GM23338 (cell line): ENCODE results near the gene PECR. TPM values are rescaled to one million over a fixed set of nuclear protein-coding genes. Genes with fewer than 3 reads are reported as not detected.

Source experiments
- CREB1 ChIP-seq: fragments of 250-450 bp; sonication (Bioruptor Pico); IDR thresholded peaks from 2 replicates; pipeline ENCODE4 v1.5.0; 2020; ENCODE audit warnings: low read depth, mild to moderate bottlenecking, moderate library complexity
- CTCF ChIP-seq, 2 experiments: fragments of 200-600 bp in 1 of 2; sonication (generic) in 1 of 2; conservative IDR thresholded peaks; 2 replicates each; pipeline versions ENCODE4 v1.5.1 to v1.6.1; 2016 to 2017; ENCODE audit warnings: antibody characterized with exemption in 2 of 2, low read depth in 2 of 2, mild to moderate bottlenecking in 2 of 2, moderate library complexity in 1 of 2
- EZH2phosphoT487 ChIP-seq: fragments of 200-600 bp; sonication (generic); IDR thresholded peaks from one replicate; pipeline ENCODE4 v1.8.1; 2018; ENCODE audit warnings: antibody characterized with exemption; ENCODE audit not compliant: unreplicated experiment
- JUNB ChIP-seq: IDR thresholded peaks from one replicate; pipeline ENCODE4 v1.6.1; 2016; ENCODE audit warnings: antibody characterized with exemption; ENCODE audit not compliant: unreplicated experiment
- NANOG ChIP-seq: IDR thresholded peaks from 2 replicates; pipeline ENCODE4 v1.6.1; 2016; ENCODE audit warnings: antibody characterized with exemption, borderline replicate concordance
- STAT1 ChIP-seq: IDR thresholded peaks from one replicate; pipeline ENCODE4 v1.6.1; 2016; ENCODE audit warnings: antibody characterized with exemption; ENCODE audit not compliant: unreplicated experiment
- ZNF114 ChIP-seq: fragments of 250-450 bp; sonication (Bioruptor Pico); IDR thresholded peaks from 2 replicates; pipeline ENCODE4 v1.5.0; 2020; ENCODE audit warnings: mild to moderate bottlenecking, moderate library complexity
- ZNF462 ChIP-seq: fragments of 250-450 bp; sonication (Bioruptor Pico); IDR thresholded peaks from 2 replicates; pipeline ENCODE4 v1.5.0; 2020; ENCODE audit warnings: mild to moderate bottlenecking, moderate library complexity
- polyA plus RNA-seq: library from polyadenylated mRNA; unstranded; fragments of >200 nt; fragmentation: Nextera tagmentation; extraction: Ambion mirVana; gene quantifications from 2 replicates; pipeline ENCODE4 v1.2.1, GENCODE V29; 2016
- total RNA-seq: library from RNA; depleted of rRNA; stranded (reverse); fragments of >200 nt; shearing (Covaris generic); gene quantifications from 2 replicates; pipeline ENCODE4 v1.2.3, GENCODE V29; 2014
- TF ChIP-seq, protein P1 (sequence below): IDR thresholded peaks from 2 replicates; pipeline ENCODE4 v1.6.1; 2016; ENCODE audit warnings: antibody characterized with exemption

Gene PECR
- total and polyA plus RNA-seq, 2 experiments from 2014 or later, result 12.1 to 15.5 TPM

- TF ChIP-seq ZNF462 (CRISPR knock-in tag) (no peak), NANOG (no peak), JUNB (no peak), CTCF (conservative IDR thresholded peaks at IDR 0.05; ENCODE audit: low read depth in 2 of 2) (no peak), EZH2phosphoT487 (no peak), CREB1 (CRISPR knock-in tag) (no peak), STAT1 (no peak), ZNF114 (CRISPR knock-in tag) (no peak)
- TF ChIP-seq, protein P1, sequence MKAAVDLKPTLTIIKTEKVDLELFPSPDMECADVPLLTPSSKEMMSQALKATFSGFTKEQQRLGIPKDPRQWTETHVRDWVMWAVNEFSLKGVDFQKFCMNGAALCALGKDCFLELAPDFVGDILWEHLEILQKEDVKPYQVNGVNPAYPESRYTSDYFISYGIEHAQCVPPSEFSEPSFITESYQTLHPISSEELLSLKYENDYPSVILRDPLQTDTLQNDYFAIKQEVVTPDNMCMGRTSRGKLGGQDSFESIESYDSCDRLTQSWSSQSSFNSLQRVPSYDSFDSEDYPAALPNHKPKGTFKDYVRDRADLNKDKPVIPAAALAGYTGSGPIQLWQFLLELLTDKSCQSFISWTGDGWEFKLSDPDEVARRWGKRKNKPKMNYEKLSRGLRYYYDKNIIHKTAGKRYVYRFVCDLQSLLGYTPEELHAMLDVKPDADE, result no peak
Measured at GRCh38 chr2:216069028-216069427, 12.6 kb downstream of the PECR start (continued).
